Osteoblast (primary cell): ENCODE measurements around the gene FAM13A. TPM values are rescaled to one million over a fixed set of nuclear protein-coding genes. Genes with fewer than 3 reads are reported as not detected.

ENCODE experiments used
- DNase-seq: peaks from one replicate; pipeline ENCODE4 v3.0.0; 2011; ENCODE audit warnings: low spot score, mixed read lengths; ENCODE audit not compliant: insufficient read length; ENCODE audit errors: missing footprints
- H2AFZ ChIP-seq: 2 replicates; pipeline ENCODE4 v1.6.0; 2011; ENCODE audit warnings: mild to moderate bottlenecking, low read length
- H3K27ac ChIP-seq: 2 replicates; pipeline ENCODE4 v1.5.1; 2011; ENCODE audit warnings: mild to moderate bottlenecking, low read depth, low read length, moderate library complexity
- H3K27me3 ChIP-seq: 2 replicates; pipeline ENCODE4 v1.6.0; 2012; ENCODE audit warnings: mild to moderate bottlenecking, control low read depth, inconsistent platforms, low read length, moderate library complexity; ENCODE audit not compliant: insufficient read depth
- H3K36me3 ChIP-seq: 2 replicates; pipeline ENCODE4 v1.5.1; 2011; ENCODE audit warnings: mild to moderate bottlenecking, low read length, control low read depth, moderate library complexity; ENCODE audit not compliant: insufficient read depth
- H3K4me1 ChIP-seq: 2 replicates; pipeline ENCODE4 v1.5.1; 2011; ENCODE audit warnings: mild to moderate bottlenecking, low read length, control low read depth, moderate library complexity; ENCODE audit not compliant: insufficient read depth
- H3K4me2 ChIP-seq: 2 replicates; pipeline ENCODE4 v1.6.0; 2011; ENCODE audit warnings: mild to moderate bottlenecking, low read length; ENCODE audit not compliant: insufficient read depth
- H3K4me3 ChIP-seq: fragments of 200-600 bp; sonication (generic); 3 replicates; pipeline ENCODE4 v1.5.1; 2012; ENCODE audit warnings: mild to moderate bottlenecking, low read length, inconsistent platforms; ENCODE audit not compliant: insufficient read depth
- H3K79me2 ChIP-seq: 2 replicates; pipeline ENCODE4 v1.6.0; 2012; ENCODE audit warnings: mild to moderate bottlenecking, low read length, control low read depth, inconsistent platforms; ENCODE audit not compliant: insufficient read depth
- H3K9me3 ChIP-seq: 2 replicates; pipeline ENCODE4 v1.5.1; 2011; ENCODE audit warnings: low read depth, low read length, control low read depth
- H4K20me1 ChIP-seq: 2 replicates; pipeline ENCODE4 v1.6.0; 2012; ENCODE audit warnings: mild to moderate bottlenecking, low read length, control low read depth; ENCODE audit not compliant: insufficient read depth
- total RNA-seq: library from RNA; depleted of rRNA; stranded (reverse); fragments of >200 nt; gene quantifications from 2 replicates; pipeline ENCODE4 v1.2.3, GENCODE V29; 2012
- TF ChIP-seq, protein P1 (sequence below): IDR thresholded peaks from 2 replicates; pipeline ENCODE4 v1.5.1; 2011; ENCODE audit warnings: mild to moderate bottlenecking, low read depth, low read length, moderate library complexity; ENCODE audit errors: extremely low read depth

Gene FAM13A
- total RNA-seq, 1 donor = 18.8 TPM

DNA sequence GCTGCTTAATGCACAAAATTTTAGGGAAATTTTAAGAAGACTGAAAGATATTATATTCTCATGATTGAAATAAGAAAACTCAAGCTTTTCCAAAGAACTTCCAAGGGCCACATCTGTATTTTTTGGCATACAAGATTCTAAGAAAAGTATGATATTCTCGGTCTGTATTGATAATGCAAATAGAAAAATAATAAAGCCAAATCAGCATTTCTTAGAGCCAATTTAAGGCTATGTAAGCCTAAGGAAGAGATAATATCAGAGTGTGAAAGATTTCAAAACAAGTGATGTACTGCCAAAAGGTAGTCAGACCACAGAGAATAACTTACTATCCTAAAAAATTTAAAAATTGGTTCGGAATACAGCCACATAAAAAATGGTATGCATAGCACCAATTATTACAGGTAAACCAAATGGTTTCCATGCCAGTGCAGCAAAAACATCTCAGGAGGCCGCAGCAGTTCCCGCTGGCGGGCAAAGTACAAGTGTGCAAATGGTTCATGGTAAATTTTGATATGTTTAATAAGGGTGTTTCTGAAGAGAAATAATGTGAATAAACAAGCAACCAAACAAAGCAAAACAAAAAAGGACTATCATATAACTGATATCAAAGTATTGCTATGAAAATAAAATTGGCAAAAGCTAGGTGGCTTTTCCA is 324.1 kb downstream of the FAM13A start:
- Histone ChIP-seq H3K27ac (no peak overlapping the region), H3K36me3 (peaks cover 19% of the 10 kb centered on the region), H4K20me1 (no peaks in the 10 kb centered on the region), H3K27me3 (no peaks in the 10 kb centered on the region), H3K4me3 (no peak overlapping the region), H3K9me3 (no peaks in the 10 kb centered on the region), H3K4me1 (peaks cover 18% of the 10 kb centered on the region), H2AFZ (no peak overlapping the region), H3K4me2 (no peak overlapping the region), H3K79me2 (no peaks in the 10 kb centered on the region)
- DNase-seq = no peak
- TF ChIP-seq, protein P1, sequence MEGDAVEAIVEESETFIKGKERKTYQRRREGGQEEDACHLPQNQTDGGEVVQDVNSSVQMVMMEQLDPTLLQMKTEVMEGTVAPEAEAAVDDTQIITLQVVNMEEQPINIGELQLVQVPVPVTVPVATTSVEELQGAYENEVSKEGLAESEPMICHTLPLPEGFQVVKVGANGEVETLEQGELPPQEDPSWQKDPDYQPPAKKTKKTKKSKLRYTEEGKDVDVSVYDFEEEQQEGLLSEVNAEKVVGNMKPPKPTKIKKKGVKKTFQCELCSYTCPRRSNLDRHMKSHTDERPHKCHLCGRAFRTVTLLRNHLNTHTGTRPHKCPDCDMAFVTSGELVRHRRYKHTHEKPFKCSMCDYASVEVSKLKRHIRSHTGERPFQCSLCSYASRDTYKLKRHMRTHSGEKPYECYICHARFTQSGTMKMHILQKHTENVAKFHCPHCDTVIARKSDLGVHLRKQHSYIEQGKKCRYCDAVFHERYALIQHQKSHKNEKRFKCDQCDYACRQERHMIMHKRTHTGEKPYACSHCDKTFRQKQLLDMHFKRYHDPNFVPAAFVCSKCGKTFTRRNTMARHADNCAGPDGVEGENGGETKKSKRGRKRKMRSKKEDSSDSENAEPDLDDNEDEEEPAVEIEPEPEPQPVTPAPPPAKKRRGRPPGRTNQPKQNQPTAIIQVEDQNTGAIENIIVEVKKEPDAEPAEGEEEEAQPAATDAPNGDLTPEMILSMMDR = no peak

DNA sequence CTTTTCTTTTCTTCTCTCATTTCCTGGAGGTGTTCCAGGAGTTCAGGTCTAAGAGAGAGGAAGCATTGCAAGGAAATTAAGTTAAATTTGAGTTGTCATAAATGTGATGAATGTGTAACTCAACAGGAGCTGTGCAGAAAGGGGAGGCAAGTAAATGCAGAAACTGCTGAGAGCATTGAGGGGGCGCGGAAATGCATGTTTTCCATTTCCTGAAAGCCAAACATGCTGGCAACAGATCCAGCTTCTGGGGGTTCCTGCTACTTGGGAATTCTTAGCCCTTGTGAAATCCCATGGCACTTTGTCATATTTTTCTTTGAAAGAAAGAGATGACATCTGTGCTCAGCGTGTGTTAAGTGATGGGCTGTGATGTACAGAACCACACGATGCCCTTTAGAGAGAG is 325.6 kb downstream of the FAM13A start:
- Histone ChIP-seq H3K27me3 (no peaks in the 10 kb centered on the region), H3K4me3 (no peak overlapping the region), H3K9me3 (no peaks in the 10 kb centered on the region), H3K4me2 (no peak overlapping the region), H3K4me1 (peaks cover 18% of the 10 kb centered on the region), H2AFZ (no peak overlapping the region), H3K36me3 (peaks cover 19% of the 10 kb centered on the region), H3K79me2 (no peaks in the 10 kb centered on the region), H4K20me1 (no peaks in the 10 kb centered on the region), H3K27ac (no peak overlapping the region)
- TF ChIP-seq, protein P1 = no peak
- no peak for DNase-seq

DNA sequence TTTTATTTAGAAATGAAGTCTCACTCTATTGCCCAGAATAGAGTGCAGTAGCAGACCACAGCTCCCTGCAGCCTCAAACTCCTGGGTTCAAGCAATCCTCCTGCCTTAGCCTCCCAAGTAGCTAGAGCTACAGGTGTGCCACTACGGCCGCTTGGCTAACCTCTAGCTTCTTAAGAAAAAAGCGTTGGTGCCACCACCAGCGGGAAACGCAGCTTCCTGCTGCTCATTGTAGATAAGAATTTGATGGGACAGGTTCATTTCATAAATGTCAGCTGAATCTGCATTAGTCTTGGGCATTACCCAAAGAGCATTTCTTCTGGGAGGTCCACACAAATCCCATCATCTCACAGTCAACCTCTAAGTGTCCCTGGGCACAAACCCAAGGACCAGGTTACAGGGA is 326.2 kb downstream of the FAM13A start:
- Histone ChIP-seq H3K4me1 (peaks cover 20% of the 10 kb centered on the region), H3K9me3 (no peaks in the 10 kb centered on the region), H3K27me3 (no peaks in the 10 kb centered on the region), H3K4me3 (no peak overlapping the region), H3K36me3 (peaks cover 19% of the 10 kb centered on the region), H4K20me1 (no peaks in the 10 kb centered on the region), H2AFZ (no peak overlapping the region), H3K4me2 (no peak overlapping the region), H3K79me2 (no peaks in the 10 kb centered on the region), H3K27ac (no peak overlapping the region)
- TF ChIP-seq, protein P1 = no peak
- DNase-seq = no peak

DNA sequence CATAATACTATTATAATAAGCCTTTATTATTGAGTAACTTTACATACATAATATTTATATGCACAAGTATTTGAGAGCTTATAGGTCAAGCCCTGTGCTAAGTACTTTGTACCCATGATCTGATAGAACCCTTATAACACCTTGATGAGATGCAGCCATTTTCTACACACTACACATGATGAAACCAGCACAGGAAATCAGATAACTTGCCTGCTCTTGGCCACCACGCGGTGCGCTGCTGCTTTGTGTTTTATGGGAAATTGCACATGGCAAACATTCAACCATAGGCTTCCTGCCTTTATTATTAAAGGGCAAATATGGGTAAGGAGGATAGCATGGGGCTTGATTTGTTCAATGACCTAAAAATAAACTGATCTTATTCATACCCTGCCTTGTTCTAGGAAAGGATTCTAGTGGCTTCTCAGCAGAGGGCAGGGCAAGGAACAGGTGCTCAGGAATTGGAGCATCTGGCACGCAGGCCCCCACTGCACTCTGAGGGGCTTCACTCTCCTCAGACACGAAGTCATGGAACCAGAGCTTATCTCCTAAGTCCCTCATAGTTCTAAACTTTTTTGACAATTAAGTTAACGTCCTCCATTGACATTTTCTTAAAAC is 327.7 kb downstream of the FAM13A start:
- H3K36me3 ChIP-seq = peaks cover 19% of the 10 kb centered on the region
- no peak for DNase-seq
- peaks cover 8% of the 10 kb centered on the region for H3K4me1 ChIP-seq
- no peak overlapping the region for H3K4me2 ChIP-seq
- no peak overlapping the region for H3K4me3 ChIP-seq
- H3K27me3 ChIP-seq = no peaks in the 10 kb centered on the region
- H3K9me3 ChIP-seq = no peaks in the 10 kb centered on the region
- no peaks in the 10 kb centered on the region for H3K79me2 ChIP-seq
- H3K27ac ChIP-seq = no peak overlapping the region
- no peak overlapping the region for H2AFZ ChIP-seq
- H4K20me1 ChIP-seq = no peaks in the 10 kb centered on the region
- TF ChIP-seq, protein P1 = no peak
